Mucosa of rectum (tissue), 2 donors: ENCODE data around the gene TOE1.
A peak's percentile ranks its signal among the peaks of the same experiment; 100 is the strongest.
"Not testable (repeated sequence)": the region's sequence is repeated elsewhere in the genome, so short reads cannot be mapped to it uniquely, and the experiment has no call there.

ENCODE experiments used
- H3K27ac ChIP-seq, 2 donors: one replicate each; pipeline ENCODE4 v1.7.0; 2013; ENCODE audit warnings: inconsistent platforms in 2 of 2, low read depth in 2 of 2, low read length in 2 of 2
- H3K27me3 ChIP-seq, 2 donors: one replicate each; pipeline ENCODE4 v1.7.0; 2013; ENCODE audit warnings: low read length in 2 of 2; ENCODE audit not compliant: control insufficient read depth in 2 of 2, insufficient read depth in 2 of 2
- H3K36me3 ChIP-seq, 2 donors: one replicate each; pipeline ENCODE4 v1.7.0; 2013; ENCODE audit warnings: low read length in 2 of 2; ENCODE audit not compliant: control insufficient read depth in 2 of 2, insufficient read depth in 2 of 2
- H3K4me1 ChIP-seq, 2 donors: one replicate each; pipeline ENCODE4 v1.7.0; 2013; ENCODE audit warnings: low read length in 2 of 2, mild to moderate bottlenecking in 1 of 2; ENCODE audit not compliant: control insufficient read depth in 2 of 2, insufficient read depth in 2 of 2
- H3K4me3 ChIP-seq, 2 donors: one replicate each; pipeline ENCODE4 v1.7.0; 2013; ENCODE audit warnings: low read length in 2 of 2
- H3K9ac ChIP-seq, 2 donors: one replicate each; pipeline ENCODE4 v1.7.0; 2013; ENCODE audit warnings: low read length in 2 of 2, low read depth in 1 of 2, mild to moderate bottlenecking in 1 of 2
- H3K9me3 ChIP-seq, 2 donors: one replicate each; pipeline ENCODE4 v1.7.0; 2013; ENCODE audit warnings: low read length in 2 of 2; ENCODE audit not compliant: control insufficient read depth in 2 of 2
- donor health status: healthy.
- donor health status: Normal muscosa, but diverticular disease.

The TOE1 gene

GRCh38 chr1:45339789-45340558, at the start of gene TOE1, which contains the start of gene MUTYH:
Gene TOE1 (plus strand): TSS chr1:45340170. CDS start chr1:45340253, 83 bp downstream.
Gene MUTYH (minus strand): TSS chr1:45340440. CDS start chr1:45334505, 5,935 bp downstream.
- Histone ChIP-seq H3K4me1 (peaks cover 30 to 31% of the 10 kb centered on the region in 2 donors), H3K27me3 (no peaks in the 10 kb centered on the region), H3K36me3 (peaks cover 31% of the 10 kb centered on the region in 2 donors), H3K9me3 (no peaks in the 10 kb centered on the region), H3K9ac (peak within 1 kb of the TSS; percentile 87 to 99), H3K27ac (peak within 1 kb of the TSS; percentile 99), H3K4me3 (peak within 1 kb of the TSS; percentile 89 to 97)

- not testable (repeated sequence) for H3K9me3 ChIP-seq, H3K27me3 ChIP-seq, H3K27ac ChIP-seq, H3K4me3 ChIP-seq, H3K36me3 ChIP-seq, H3K4me1 ChIP-seq, H3K9ac ChIP-seq
Measured at GRCh38 chr1:45291002-45291401, 49.0 kb upstream of the TOE1 start.

- Histone ChIP-seq H3K27ac (no peak overlapping the region), H3K4me3 (no peak overlapping the region), H3K4me1 (no peaks in the 10 kb centered on the region), H3K9ac (no peak overlapping the region), H3K36me3 (no peaks in the 10 kb centered on the region), H3K9me3 (no peaks in the 10 kb centered on the region), H3K27me3 (no peaks in the 10 kb centered on the region)
Measured at GRCh38 chr1:45291716-45292115, 48.3 kb upstream of the TOE1 start.

GRCh38 chr1:45297666-45298356, 42.2 kb upstream of the TOE1 start:
- H3K4me1 ChIP-seq: peaks cover 0 to 1% of the 10 kb centered on the region in 2 donors

GRCh38 chr1:45299296-45299695, 40.7 kb upstream of the TOE1 start:
- H3K27ac ChIP-seq: no peak overlapping the region
- no peak overlapping the region for H3K9ac ChIP-seq
- H3K9me3 ChIP-seq: no peaks in the 10 kb centered on the region
- H3K4me3 ChIP-seq: no peak overlapping the region
- H3K27me3 ChIP-seq: no peaks in the 10 kb centered on the region
- H3K36me3 ChIP-seq: no peaks in the 10 kb centered on the region
- peaks cover 2 to 7% of the 10 kb centered on the region in 2 donors for H3K4me1 ChIP-seq

More at GRCh38 chr1:45297666-45298356, 42.2 kb upstream of the TOE1 start:
- Histone ChIP-seq H3K27ac (no peak overlapping the region), H3K36me3 (no peaks in the 10 kb centered on the region), H3K4me3 (no peak overlapping the region), H3K9ac (no peak overlapping the region), H3K27me3 (no peaks in the 10 kb centered on the region), H3K9me3 (no peaks in the 10 kb centered on the region)

GRCh38 chr1:45299981-45300668, 39.8 kb upstream of the TOE1 start:
- no peaks in the 10 kb centered on the region for H3K36me3 ChIP-seq
- H3K27me3 ChIP-seq: no peaks in the 10 kb centered on the region
- peaks cover 9 to 14% of the 10 kb centered on the region in 2 donors for H3K4me1 ChIP-seq
- H3K4me3 ChIP-seq: no peak overlapping the region
- H3K9ac ChIP-seq: no peak overlapping the region
- no peak overlapping the region for H3K27ac ChIP-seq
- H3K9me3 ChIP-seq: no peaks in the 10 kb centered on the region

- Histone ChIP-seq H3K4me1 (peaks cover 9 to 14% of the 10 kb centered on the region in 2 donors), H3K9me3 (no peaks in the 10 kb centered on the region), H3K27ac (no peak overlapping the region), H3K36me3 (no peaks in the 10 kb centered on the region), H3K27me3 (no peaks in the 10 kb centered on the region), H3K9ac (no peak overlapping the region), H3K4me3 (no peak overlapping the region)
Measured at GRCh38 chr1:45300669-45300997, 39.3 kb upstream of the TOE1 start.

- H3K27ac ChIP-seq: peak overlapping the region in 1 of 2 donors; percentile 80
- no peaks in the 10 kb centered on the region for H3K27me3 ChIP-seq
- H3K9me3 ChIP-seq: no peaks in the 10 kb centered on the region
- H3K36me3 ChIP-seq: no peaks in the 10 kb centered on the region
- H3K4me1 ChIP-seq: peaks cover 9 to 14% of the 10 kb centered on the region in 2 donors
- peak overlapping the region; percentile 75 to 80 for H3K9ac ChIP-seq
- peak overlapping the region; percentile 64 to 82 for H3K4me3 ChIP-seq
Measured at GRCh38 chr1:45302505-45303150, 37.3 kb upstream of the TOE1 start.

GRCh38 chr1:45303520-45304310, 36.3 kb upstream of the TOE1 start:
- H3K27me3 ChIP-seq: no peaks in the 10 kb centered on the region
- H3K4me3 ChIP-seq: peak overlapping the region; percentile 86 to 91
- no peaks in the 10 kb centered on the region for H3K9me3 ChIP-seq
- peak overlapping the region; percentile 85 to 94 for H3K27ac ChIP-seq
- peaks cover 9 to 14% of the 10 kb centered on the region in 2 donors for H3K4me1 ChIP-seq
- no peaks in the 10 kb centered on the region for H3K36me3 ChIP-seq
- peak overlapping the region; percentile 80 to 86 for H3K9ac ChIP-seq
